Superior temporal gyrus (tissue), 1 donor: ENCODE data around the gene SLC22A23.

Experiments used
- DNase-seq: peaks from one replicate; pipeline ENCODE4 v3.0.0-alpha.2; 2016; ENCODE audit errors: extremely low spot score

SLC22A23 gene

GRCh38 chr6:3318821-3319540, 137.9 kb downstream of the SLC22A23 start:
- DNase-seq = no peak

- no peak for DNase-seq
Measured at GRCh38 chr6:3318226-3318625, 138.6 kb downstream of the SLC22A23 start.

GRCh38 chr6:3317741-3318211, 139.1 kb downstream of the SLC22A23 start:
- no peak for DNase-seq

GRCh38 chr6:3316818-3317217, 140.0 kb downstream of the SLC22A23 start:
- DNase-seq = no peak

- DNase-seq = no peak
Measured at GRCh38 chr6:3316331-3316730, 140.5 kb downstream of the SLC22A23 start.

GRCh38 chr6:3315841-3316240, 141.0 kb downstream of the SLC22A23 start:
- no peak for DNase-seq

- DNase-seq = no peak
Measured at GRCh38 chr6:3314621-3315467, 142.0 kb downstream of the SLC22A23 start.

GRCh38 chr6:3314176-3314575, 142.7 kb downstream of the SLC22A23 start:
- no peak for DNase-seq

- DNase-seq = no peak
Measured at GRCh38 chr6:3312604-3313231, 144.1 kb downstream of the SLC22A23 start.

- no peak for DNase-seq
Measured at GRCh38 chr6:3311826-3312225, 145.0 kb downstream of the SLC22A23 start.

- no peak for DNase-seq
Measured at GRCh38 chr6:3310703-3311102, 146.1 kb downstream of the SLC22A23 start.

GRCh38 chr6:3310051-3310448, 146.8 kb downstream of the SLC22A23 start:
- DNase-seq = no peak

- DNase-seq = no peak
Measured at GRCh38 chr6:3309391-3310050, 147.3 kb downstream of the SLC22A23 start.

GRCh38 chr6:3308106-3308505, 148.7 kb downstream of the SLC22A23 start:
- DNase-seq = no peak

- no peak for DNase-seq
Measured at GRCh38 chr6:3307436-3307835, 149.4 kb downstream of the SLC22A23 start.

GRCh38 chr6:3306848-3307247, 150.0 kb downstream of the SLC22A23 start:
- no peak for DNase-seq

- no peak for DNase-seq
Measured at GRCh38 chr6:3305831-3306230, 151.0 kb downstream of the SLC22A23 start.

GRCh38 chr6:3305216-3305565, 151.7 kb downstream of the SLC22A23 start:
- no peak for DNase-seq

- DNase-seq = no peak
Measured at GRCh38 chr6:3304500-3305215, 152.2 kb downstream of the SLC22A23 start.

- DNase-seq = no peak
Measured at GRCh38 chr6:3303795-3304411, 152.9 kb downstream of the SLC22A23 start.

GRCh38 chr6:3301506-3301905, 155.3 kb downstream of the SLC22A23 start:
- no peak for DNase-seq
